Measurements from ENCODE around the gene ODF4.
A peak's percentile ranks its signal among the peaks of the same experiment; 100 is the strongest.
"Not testable (repeated sequence)": the region's sequence is repeated elsewhere in the genome, so short reads cannot be mapped to it uniquely, and the experiment has no call there.

The ODF4 gene

GRCh38 chr17:8371786-8372185, 32.1 kb downstream of the ODF4 start:
- no peak for DNase-seq

GRCh38 chr17:8372422-8372821, 32.8 kb downstream of the ODF4 start:
- DNase-seq: no peak

- not testable (repeated sequence) for DNase-seq
These were observed 34.2 kb downstream of the ODF4 start for GRCh38 chr17:8373856-8374255.

- DNase-seq: no peak
These were observed 36.2 kb downstream of the ODF4 start for GRCh38 chr17:8375738-8376259.

- peak; percentile 71 for DNase-seq
These were observed 36.8 kb downstream of the ODF4 start, which contains the start of gene KRABD2 for GRCh38 chr17:8376271-8377067. KRABD2 (minus strand) TSS chr17:8376704.

- DNase-seq: no peak
These were observed 37.8 kb downstream of the ODF4 start for GRCh38 chr17:8377422-8377821.

- DNase-seq: not testable (repeated sequence)
These were observed 38.5 kb downstream of the ODF4 start for GRCh38 chr17:8378117-8378516.

- no peak for DNase-seq
These were observed 40.4 kb downstream of the ODF4 start for GRCh38 chr17:8380049-8380448.

GRCh38 chr17:8382052-8382879, 42.6 kb downstream of the ODF4 start:
- no peak for DNase-seq

- DNase-seq: no peak
These were observed 43.2 kb downstream of the ODF4 start for GRCh38 chr17:8382880-8383142.

GRCh38 chr17:8383143-8383822, 43.6 kb downstream of the ODF4 start, which contains the start of gene RPL26:
RPL26 (minus strand) TSS chr17:8383193; CDS start chr17:8382310, 883 bp downstream.
- DNase-seq: peak; percentile 96

- peak; percentile 59 for DNase-seq
These were observed 45.2 kb downstream of the ODF4 start for GRCh38 chr17:8384801-8385378.

GRCh38 chr17:8386841-8387240, 47.2 kb downstream of the ODF4 start:
- DNase-seq: no peak

GRCh38 chr17:8387914-8388651, 48.4 kb downstream of the ODF4 start:
- no peak for DNase-seq

GRCh38 chr17:8391711-8392110, 52.1 kb downstream of the ODF4 start:
- no peak for DNase-seq

- no peak for DNase-seq
These were observed 52.6 kb downstream of the ODF4 start for GRCh38 chr17:8392274-8392673.

GRCh38 chr17:8392674-8393469, 53.2 kb downstream of the ODF4 start:
- DNase-seq: no peak

- no peak for DNase-seq
These were observed 54.0 kb downstream of the ODF4 start for GRCh38 chr17:8393470-8394231.

GRCh38 chr17:8394497-8394896, 54.9 kb downstream of the ODF4 start:
- DNase-seq: not testable (repeated sequence)

Data from amniotic stem cell (primary cell).